GM03348 (cell line): Measurements from ENCODE around the gene CLSTN2.

ENCODE experiments used
- DNase-seq: peaks from one replicate; pipeline ENCODE4 v3.0.0; 2012; ENCODE audit warnings: low spot score

Gene CLSTN2

DNA sequence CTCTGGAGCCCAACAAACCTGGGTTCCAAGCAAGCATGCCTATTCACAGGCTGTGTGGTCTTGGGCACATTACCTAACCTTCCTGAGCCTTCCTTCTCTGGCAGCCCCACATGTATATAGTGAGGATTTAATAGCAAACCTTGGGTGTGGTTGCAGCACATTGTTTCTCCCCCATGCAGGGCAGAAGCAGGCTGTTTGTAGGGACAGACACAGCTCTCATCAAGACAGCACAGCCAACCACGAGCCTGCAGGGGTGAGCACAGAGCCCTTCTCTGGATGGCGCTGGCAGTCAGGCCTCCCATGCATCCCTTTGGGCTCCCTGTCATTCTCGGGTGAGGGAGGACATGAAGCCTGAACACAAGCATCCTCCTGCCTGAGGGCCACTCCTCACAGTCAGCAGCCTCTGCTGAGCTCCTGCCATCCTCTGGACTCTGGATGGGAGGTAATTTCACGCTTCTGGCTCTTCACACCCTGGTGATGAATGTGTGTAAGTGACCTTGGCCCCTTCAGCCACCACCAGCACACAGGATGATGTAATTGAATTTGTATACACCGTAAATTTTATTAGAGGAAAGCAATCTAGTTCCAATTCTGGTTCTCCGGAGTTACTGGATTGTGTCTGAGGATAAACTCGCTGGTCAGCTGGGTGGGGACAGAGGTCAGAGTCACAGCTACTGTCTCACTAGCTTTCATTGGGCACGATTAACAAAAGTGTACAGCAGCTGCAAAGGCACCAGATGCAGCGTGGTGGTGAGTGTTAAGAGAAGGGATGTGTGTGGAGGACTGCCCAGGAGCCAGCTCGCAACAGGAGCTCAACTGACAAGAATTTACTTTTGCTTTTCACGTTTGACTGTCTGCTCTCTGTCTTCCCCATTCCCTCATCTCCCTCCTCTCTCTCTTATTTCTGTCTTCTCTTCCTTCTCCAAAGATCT is 118.1 kb downstream of the CLSTN2 start:
- DNase-seq, result no peak

DNA sequence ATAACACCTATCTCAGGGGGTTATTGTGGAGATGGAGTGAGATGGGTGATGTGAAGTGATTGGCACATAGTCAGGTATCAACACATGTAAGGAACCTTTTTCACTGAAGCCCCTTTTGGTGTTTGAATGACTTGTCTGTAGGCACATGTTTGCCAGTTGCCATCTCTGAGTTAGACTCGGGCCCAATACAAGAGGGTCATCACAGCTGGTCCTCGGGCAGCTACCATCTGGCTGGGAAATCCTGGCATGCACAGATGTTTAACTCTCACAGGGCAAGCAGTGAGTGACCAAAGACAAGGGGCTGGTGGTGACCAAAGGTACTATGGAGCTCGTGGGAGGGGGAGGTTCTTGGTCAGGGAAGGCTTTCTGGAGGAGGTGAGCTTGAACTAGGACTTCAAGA is 118.8 kb downstream of the CLSTN2 start:
- no peak for DNase-seq

- DNase-seq, result no peak
Measured at GRCh38 chr3:140055092-140055791, 120.3 kb downstream of the CLSTN2 start.

GRCh38 chr3:140056047-140056446 is 121.1 kb downstream of the CLSTN2 start:
- no peak for DNase-seq

DNA sequence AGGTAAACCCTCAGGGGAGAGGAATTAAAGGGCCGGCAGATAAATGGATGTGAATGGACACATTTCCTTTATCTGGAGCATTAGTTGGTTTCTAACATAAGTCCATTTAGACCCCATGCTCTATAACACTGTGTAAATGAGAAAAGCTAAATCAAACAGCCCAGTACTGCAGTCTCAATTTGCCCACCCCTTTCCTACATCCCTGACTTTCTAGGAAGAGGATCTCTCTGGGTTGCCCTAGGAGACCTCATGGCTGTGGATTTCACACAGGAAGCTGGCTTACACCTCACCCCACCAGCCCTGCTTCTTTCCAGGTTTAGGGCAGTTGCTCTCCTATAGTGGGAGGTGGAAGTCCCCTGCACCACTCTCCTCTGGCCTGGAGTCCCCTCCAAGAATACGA is 126.2 kb downstream of the CLSTN2 start:
- DNase-seq, result no peak

- no peak for DNase-seq
Measured at GRCh38 chr3:140062461-140062860, 127.5 kb downstream of the CLSTN2 start.

- no peak for DNase-seq
Measured at GRCh38 chr3:140067487-140067886, 132.5 kb downstream of the CLSTN2 start.

DNA sequence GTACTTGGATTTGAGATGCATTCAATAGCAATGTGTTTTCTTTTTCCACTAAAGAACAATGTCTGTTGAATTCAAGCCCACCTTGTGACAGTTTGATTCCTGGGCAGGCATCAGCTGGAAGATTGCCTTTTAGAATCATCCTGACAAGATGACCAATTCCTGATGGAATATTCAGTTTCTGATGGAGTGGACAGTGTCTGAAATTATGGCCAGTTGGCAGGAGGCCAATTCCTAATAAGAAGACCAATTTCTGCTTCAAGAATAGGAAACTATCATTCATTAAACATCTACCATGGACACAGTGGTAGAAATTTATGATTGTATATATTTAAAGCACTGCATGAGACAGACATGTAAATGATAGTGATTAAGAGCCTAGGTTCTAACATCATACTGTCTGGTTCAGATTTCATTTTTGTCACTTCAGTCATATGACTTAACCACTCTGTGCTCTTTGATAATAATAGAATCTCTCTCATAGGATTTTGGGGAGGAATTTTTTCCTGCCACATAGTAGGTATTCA is 133.6 kb downstream of the CLSTN2 start:
- no peak for DNase-seq

DNA sequence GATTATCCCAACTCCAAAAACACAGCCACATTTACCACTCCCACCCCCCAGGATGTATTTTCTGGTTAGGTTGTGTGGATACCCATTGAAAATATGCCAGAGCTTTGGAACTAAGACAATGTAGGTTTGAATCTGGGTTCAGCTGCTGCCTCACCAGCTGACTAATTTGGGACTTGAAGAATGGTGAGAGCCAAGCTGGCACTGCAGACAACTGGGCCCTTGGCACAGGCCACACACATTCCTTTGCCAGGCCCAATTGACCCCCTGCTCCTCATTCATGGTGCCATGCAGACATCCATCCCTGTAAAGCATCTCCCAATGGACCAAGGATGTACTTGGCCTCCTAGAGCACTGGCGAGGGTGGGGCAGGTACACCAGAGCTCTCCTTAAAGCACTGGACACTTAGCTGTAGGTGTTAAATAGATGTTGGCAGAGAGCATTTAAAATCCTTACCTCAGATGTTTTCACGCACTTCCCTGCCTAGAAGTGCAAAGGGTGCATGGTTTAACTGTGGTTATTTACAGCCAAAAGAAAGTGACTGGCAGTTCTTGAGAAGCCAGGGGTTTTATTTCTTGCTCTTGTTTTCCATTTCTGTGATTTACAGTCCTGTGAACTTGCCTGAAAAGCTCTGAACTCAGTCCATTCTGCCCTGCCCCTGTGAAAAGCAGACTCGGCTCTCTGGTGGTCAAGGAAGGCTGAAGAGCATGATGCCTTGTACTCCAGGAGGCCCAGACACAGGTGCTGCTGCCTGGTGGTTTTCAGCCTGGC is 138.5 kb downstream of the CLSTN2 start:
- no peak for DNase-seq

- DNase-seq, result no peak
Measured at GRCh38 chr3:140076552-140076951, 141.6 kb downstream of the CLSTN2 start.

DNA sequence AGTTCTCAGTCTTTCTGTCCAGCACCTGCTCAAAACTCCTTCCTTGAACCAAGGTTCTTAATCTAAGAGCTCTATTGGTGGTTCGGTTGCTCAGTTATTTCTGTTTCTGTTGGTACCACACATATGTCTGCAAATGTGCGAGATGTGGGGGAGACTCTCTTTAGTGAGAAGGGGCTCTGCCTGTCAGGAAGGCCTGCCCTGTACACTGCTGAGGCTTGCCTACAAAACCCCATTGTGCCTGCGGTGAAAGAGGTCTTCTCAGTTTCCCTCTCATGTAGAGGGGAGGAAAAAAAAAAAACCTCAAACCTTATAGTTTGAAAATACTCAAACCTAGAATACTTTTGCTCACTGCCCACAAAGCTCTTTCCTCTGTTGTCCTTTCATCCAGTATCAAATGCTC is 142.4 kb downstream of the CLSTN2 start:
- no peak for DNase-seq

GRCh38 chr3:140078343-140078742 is 143.4 kb downstream of the CLSTN2 start:
- no peak for DNase-seq

DNA sequence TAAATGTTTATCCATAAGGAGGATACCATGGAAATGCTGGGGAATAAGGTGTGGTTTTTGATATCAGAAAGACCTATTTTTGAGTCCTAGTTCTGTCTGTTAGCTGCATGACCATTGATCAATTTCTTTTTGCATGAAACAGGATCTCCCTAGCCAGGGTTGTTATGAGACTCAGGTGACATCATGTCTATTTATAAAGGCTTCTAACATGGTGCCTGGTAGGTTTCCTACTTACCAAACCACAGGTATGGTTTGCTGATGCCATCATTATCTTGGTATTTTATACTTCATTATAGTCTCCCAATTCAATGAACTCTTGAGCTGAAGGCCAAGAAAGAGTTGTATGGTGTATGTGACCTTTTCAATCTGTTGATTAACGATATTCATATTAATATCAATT is 144.0 kb downstream of the CLSTN2 start:
- no peak for DNase-seq

GRCh38 chr3:140081887-140082286 is 146.9 kb downstream of the CLSTN2 start:
- no peak for DNase-seq

- DNase-seq, result no peak
Measured at GRCh38 chr3:140085001-140085400, 150.0 kb downstream of the CLSTN2 start.

GRCh38 chr3:140086642-140087041 is 151.7 kb downstream of the CLSTN2 start:
- DNase-seq, result no peak

DNA sequence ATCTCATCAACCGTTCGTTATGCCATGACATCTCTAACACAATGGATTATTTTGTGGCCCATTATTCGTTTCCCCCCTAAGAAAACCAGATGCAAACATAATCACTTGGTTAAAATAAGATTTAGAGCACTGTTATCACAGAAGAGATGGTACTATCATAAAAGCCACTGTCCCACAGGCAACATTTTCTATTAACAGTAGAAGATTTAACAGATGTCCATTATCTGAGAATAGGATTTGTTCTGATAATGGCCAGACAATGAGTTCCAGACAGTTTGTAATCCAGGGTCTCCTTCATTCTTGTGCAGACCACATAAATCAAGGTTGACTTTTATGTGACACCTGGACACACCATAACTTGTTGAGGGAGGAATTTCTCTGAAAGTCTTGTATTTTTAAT is 153.1 kb downstream of the CLSTN2 start:
- DNase-seq, result no peak

DNA sequence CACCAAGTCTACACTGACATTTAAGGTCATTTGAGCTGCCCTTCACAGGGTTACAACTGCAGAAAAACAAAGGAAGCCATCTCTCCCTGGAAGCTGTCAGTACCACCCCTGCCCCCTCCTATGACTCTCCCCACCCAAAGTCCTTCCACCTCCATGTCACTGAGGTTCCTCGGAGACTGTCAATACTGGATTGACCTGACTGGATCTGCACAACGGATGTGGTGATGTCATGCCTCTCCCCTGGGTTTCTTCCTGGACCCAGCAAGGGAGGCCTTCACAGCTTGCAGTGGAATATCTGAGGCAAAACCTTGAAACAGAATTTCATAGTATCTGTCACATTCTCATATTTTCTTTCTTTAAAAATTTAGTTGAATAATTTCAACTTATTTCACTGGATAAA is 153.5 kb downstream of the CLSTN2 start:
- no peak for DNase-seq

- DNase-seq, result no peak
Measured at GRCh38 chr3:140089403-140090072, 154.6 kb downstream of the CLSTN2 start.

DNA sequence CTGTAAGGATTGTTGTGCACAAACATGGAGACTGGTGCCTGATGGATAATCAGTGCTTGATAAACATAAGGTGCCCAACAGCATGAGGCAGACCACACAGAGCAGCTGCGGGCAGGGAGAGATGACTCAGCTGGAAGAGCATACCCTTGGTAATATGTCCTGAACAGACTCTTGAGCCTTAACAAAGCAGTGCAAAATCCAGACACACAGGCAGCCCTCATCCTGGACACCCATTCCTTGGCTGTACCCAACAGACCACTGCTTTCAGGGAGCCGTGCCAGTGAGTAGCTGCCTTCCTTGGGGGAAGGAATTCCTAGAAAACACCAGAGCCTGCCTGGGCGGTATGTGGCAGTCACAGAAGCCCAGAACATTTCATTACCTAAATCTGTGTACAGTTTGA is 156.2 kb downstream of the CLSTN2 start:
- no peak for DNase-seq

- DNase-seq, result no peak
Measured at GRCh38 chr3:140092848-140093536, 158.0 kb downstream of the CLSTN2 start.
